ENCODE data around the gene COL23A1.

COL23A1 gene

DNA sequence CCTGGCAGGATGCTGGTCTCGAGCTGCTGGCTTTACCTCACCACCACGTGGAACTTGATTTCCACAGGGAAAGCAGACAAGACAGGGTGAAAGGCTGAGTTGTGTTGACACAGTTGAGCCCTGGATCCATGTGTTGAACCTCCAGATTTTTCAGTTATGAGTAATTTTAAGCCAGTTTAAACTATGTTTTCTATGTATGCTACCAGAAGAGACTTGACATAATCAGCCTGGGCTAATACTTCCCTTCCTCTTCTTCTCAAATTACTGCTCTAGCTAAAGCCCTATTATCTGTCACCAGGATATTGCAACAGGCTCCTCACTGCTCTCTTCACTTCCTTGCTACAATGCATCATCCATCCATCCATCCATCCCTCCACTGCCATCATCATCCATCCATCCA is 345.6 kb downstream of the COL23A1 start (continued):
- TF ChIP-seq, protein P1, sequence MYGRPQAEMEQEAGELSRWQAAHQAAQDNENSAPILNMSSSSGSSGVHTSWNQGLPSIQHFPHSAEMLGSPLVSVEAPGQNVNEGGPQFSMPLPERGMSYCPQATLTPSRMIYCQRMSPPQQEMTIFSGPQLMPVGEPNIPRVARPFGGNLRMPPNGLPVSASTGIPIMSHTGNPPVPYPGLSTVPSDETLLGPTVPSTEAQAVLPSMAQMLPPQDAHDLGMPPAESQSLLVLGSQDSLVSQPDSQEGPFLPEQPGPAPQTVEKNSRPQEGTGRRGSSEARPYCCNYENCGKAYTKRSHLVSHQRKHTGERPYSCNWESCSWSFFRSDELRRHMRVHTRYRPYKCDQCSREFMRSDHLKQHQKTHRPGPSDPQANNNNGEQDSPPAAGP (tag by site-specific recombination; IDR thresholded peaks at IDR 0.05) = no peak
- TF ChIP-seq, protein P2, sequence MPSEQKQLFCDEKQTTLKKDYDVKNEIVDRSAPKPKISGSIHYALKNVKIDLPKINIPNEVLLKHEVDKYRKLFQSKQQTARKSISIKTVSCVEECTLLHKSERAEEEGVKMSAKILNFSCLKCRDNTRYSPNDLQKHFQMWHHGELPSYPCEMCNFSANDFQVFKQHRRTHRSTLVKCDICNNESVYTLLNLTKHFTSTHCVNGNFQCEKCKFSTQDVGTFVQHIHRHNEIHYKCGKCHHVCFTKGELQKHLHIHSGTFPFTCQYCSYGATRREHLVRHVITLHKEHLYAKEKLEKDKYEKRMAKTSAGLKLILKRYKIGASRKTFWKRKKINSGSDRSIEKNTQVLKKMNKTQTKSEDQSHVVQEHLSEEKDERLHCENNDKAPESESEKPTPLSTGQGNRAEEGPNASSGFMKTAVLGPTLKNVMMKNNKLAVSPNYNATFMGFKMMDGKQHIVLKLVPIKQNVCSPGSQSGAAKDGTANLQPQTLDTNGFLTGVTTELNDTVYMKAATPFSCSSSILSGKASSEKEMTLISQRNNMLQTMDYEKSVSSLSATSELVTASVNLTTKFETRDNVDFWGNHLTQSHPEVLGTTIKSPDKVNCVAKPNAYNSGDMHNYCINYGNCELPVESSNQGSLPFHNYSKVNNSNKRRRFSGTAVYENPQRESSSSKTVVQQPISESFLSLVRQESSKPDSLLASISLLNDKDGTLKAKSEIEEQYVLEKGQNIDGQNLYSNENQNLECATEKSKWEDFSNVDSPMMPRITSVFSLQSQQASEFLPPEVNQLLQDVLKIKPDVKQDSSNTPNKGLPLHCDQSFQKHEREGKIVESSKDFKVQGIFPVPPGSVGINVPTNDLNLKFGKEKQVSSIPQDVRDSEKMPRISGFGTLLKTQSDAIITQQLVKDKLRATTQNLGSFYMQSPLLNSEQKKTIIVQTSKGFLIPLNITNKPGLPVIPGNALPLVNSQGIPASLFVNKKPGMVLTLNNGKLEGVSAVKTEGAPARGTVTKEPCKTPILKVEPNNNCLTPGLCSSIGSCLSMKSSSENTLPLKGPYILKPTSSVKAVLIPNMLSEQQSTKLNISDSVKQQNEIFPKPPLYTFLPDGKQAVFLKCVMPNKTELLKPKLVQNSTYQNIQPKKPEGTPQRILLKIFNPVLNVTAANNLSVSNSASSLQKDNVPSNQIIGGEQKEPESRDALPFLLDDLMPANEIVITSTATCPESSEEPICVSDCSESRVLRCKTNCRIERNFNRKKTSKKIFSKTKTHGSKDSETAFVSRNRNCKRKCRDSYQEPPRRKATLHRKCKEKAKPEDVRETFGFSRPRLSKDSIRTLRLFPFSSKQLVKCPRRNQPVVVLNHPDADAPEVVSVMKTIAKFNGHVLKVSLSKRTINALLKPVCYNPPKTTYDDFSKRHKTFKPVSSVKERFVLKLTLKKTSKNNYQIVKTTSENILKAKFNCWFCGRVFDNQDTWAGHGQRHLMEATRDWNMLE (tag by site-specific recombination; conservative IDR thresholded peaks at IDR 0.05; ENCODE audit: low read depth) = no peak
- TF ChIP-seq ZNF473 (tag by site-specific recombination; IDR thresholded peaks at IDR 0.05) = no peak
- no peak for TF ChIP-seq MZF1 (tag by site-specific recombination; IDR thresholded peaks at IDR 0.05; ENCODE audit: borderline replicate concordance)
- no peak for TF ChIP-seq SP3 (tag by site-specific recombination; IDR thresholded peaks at IDR 0.05)

DNA sequence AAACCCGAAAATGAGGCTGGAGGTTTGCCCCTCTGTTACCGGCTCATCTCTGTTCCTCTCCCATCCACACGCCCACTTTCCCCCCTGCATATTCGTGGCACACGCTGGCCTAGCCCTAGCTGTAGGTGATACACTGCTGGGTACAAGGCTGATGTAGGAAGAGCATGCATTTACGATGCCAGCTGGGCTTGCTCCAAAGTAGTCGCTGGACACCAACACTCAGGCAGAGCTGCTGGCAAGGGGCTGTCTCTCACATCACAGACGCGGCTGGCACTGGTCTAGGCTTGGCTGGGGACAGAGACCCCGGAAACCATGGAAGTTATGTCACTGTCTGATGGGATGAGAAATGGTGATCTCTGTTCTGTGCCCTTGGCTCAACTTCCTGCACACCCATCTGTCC is 347.8 kb downstream of the COL23A1 start:
- H3K4me1 ChIP-seq (ENCODE audit: control insufficient read depth, insufficient read depth, low read length) = no peaks in the 10 kb centered on the region
- TF ChIP-seq ZNF658 (tag by site-specific recombination; IDR thresholded peaks at IDR 0.05) (no peak), ZNF837 (tag by site-specific recombination; IDR thresholded peaks at IDR 0.05) (no peak), ZNF664 (tag by site-specific recombination; IDR thresholded peaks at IDR 0.05) (no peak)
- no peaks in the 10 kb centered on the region for H3K9me3 ChIP-seq (ENCODE audit: control insufficient read depth, insufficient read depth, low read depth, low read length)
- H3K36me3 ChIP-seq (ENCODE audit: control insufficient read depth in 2 of 2, insufficient read depth in 1 of 2, low read length in 2 of 2) = no peaks in the 10 kb centered on the region
- H3K4me3 ChIP-seq (ENCODE audit: low read depth, low read length) = no peak overlapping the region
- ChIA-PET CTCF (no interaction called here), POLR2A (no interaction called here)
- H3K27ac ChIP-seq (ENCODE audit: extremely low read depth, low read depth, low read length) = no peak overlapping the region

DNA sequence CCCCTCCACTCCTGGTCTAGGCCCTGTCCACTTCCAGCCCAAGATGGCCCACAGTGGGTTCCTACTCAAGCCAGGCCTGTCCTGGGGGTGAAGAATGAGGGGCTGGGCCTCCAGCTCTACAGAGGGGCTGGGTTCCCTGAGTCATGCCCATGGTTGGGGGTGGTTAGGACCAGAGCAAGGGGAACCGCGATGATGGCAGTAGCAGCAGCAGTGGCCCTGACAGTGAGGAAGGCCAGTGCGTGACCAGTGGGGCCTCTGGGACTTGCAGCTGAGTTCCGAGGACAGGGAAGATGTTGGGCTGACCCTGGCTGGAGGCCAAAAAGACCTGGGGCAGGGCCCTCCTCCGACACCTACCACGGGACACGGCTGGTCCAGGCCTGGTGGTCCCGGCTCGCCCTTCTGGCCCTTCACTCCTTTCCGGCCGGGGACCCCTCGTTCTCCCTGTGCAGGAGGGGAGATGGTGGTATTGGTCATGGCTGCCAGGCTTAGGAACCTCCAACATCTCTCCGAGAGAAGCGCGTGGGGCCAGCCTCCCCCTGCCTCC is 348.4 kb downstream of the COL23A1 start:
- H3K4me1 ChIP-seq (ENCODE audit: control insufficient read depth, insufficient read depth, low read length) = no peaks in the 10 kb centered on the region
- no peak overlapping the region for H3K27ac ChIP-seq (ENCODE audit: extremely low read depth, low read depth, low read length)
- CTCF ChIA-PET = no interaction called here
- H3K4me3 ChIP-seq (ENCODE audit: low read depth, low read length) = no peak overlapping the region
- POLR2A ChIA-PET = no interaction called here
- H3K36me3 ChIP-seq (ENCODE audit: control insufficient read depth in 2 of 2, insufficient read depth in 1 of 2, low read length in 2 of 2) = no peaks in the 10 kb centered on the region
- no peaks in the 10 kb centered on the region for H3K9me3 ChIP-seq (ENCODE audit: control insufficient read depth, insufficient read depth, low read depth, low read length)
- TF ChIP-seq, protein P3, sequence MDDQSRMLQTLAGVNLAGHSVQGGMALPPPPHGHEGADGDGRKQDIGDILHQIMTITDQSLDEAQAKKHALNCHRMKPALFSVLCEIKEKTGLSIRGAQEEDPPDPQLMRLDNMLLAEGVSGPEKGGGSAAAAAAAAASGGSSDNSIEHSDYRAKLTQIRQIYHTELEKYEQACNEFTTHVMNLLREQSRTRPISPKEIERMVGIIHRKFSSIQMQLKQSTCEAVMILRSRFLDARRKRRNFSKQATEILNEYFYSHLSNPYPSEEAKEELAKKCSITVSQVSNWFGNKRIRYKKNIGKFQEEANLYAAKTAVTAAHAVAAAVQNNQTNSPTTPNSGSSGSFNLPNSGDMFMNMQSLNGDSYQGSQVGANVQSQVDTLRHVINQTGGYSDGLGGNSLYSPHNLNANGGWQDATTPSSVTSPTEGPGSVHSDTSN (CRISPR knock-in tag; IDR thresholded peaks at IDR 0.05) = no peak
- TF ChIP-seq ZNF560 (tag by site-specific recombination; IDR thresholded peaks at IDR 0.05; ENCODE audit: borderline replicate concordance) (no peak), ZNF24 (tag by site-specific recombination; IDR thresholded peaks at IDR 0.05) (no peak)

DNA sequence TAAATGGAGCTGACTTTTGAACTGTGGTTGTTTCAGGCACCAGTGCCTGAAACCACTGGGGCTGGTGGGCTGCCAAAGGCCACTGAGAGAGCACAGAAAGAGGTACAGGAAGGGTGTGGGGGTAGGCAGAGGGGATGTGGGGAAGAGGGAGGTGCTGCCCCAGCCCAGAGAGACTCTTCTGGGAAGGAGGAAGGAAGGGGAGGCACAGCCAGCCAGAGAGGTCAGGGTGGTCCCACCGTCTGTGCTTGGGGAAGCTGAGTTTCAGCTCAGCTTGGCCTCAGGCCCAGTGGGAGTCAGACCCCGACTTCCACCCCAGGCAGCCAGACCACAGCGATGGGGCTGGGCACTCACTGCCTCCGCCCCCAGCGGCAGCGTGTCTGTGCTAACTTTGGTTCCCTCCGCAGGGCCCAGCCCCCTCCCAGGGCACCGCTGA is 348.9 kb downstream of the COL23A1 start:
- ChIA-PET CTCF (no interaction called here), POLR2A (no interaction called here)
- no peaks in the 10 kb centered on the region for H3K4me1 ChIP-seq (ENCODE audit: control insufficient read depth, insufficient read depth, low read length)
- H3K9me3 ChIP-seq (ENCODE audit: control insufficient read depth, insufficient read depth, low read depth, low read length) = no peaks in the 10 kb centered on the region
- no peak overlapping the region for H3K27ac ChIP-seq (ENCODE audit: extremely low read depth, low read depth, low read length)
- H3K36me3 ChIP-seq (ENCODE audit: control insufficient read depth in 2 of 2, insufficient read depth in 1 of 2, low read length in 2 of 2) = no peaks in the 10 kb centered on the region
- no peak overlapping the region for H3K4me3 ChIP-seq (ENCODE audit: low read depth, low read length)
- TF ChIP-seq, protein P4, sequence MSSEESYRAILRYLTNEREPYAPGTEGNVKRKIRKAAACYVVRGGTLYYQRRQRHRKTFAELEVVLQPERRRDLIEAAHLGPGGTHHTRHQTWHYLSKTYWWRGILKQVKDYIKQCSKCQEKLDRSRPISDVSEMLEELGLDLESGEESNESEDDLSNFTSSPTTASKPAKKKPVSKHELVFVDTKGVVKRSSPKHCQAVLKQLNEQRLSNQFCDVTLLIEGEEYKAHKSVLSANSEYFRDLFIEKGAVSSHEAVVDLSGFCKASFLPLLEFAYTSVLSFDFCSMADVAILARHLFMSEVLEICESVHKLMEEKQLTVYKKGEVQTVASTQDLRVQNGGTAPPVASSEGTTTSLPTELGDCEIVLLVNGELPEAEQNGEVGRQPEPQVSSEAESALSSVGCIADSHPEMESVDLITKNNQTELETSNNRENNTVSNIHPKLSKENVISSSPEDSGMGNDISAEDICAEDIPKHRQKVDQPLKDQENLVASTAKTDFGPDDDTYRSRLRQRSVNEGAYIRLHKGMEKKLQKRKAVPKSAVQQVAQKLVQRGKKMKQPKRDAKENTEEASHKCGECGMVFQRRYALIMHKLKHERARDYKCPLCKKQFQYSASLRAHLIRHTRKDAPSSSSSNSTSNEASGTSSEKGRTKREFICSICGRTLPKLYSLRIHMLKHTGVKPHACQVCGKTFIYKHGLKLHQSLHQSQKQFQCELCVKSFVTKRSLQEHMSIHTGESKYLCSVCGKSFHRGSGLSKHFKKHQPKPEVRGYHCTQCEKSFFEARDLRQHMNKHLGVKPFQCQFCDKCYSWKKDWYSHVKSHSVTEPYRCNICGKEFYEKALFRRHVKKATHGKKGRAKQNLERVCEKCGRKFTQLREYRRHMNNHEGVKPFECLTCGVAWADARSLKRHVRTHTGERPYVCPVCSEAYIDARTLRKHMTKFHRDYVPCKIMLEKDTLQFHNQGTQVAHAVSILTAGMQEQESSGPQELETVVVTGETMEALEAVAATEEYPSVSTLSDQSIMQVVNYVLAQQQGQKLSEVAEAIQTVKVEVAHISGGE (tag by site-specific recombination; conservative IDR thresholded peaks at IDR 0.05; ENCODE audit: low read depth) = no peak
- TF ChIP-seq, protein P5, sequence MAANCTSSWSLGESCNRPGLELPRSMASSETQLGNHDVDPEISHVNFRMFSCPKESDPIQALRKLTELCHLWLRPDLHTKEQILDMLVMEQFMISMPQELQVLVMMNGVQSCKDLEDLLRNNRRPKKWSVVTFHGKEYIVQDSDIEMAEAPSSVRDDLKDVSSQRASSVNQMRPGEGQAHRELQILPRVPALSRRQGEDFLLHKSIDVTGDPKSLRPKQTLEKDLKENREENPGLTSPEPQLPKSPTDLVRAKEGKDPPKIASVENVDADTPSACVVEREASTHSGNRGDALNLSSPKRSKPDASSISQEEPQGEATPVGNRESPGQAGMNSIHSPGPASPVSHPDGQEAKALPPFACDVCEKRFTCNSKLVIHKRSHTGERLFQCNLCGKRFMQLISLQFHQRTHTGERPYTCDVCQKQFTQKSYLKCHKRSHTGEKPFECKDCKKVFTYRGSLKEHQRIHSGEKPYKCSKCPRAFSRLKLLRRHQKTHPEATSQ (tag by site-specific recombination; IDR thresholded peaks at IDR 0.05) = no peak
- TF ChIP-seq ZFP41 (tag by site-specific recombination; IDR thresholded peaks at IDR 0.05; ENCODE audit: borderline replicate concordance) (no peak), ZNF843 (tag by site-specific recombination; IDR thresholded peaks at IDR 0.05) (no peak), YY2 (tag by site-specific recombination; IDR thresholded peaks at IDR 0.05) (no peak)

Measured in HEK293 (cell line).